OCI-LY3 (cell line): ENCODE results near the gene CNTNAP2.

Experiments
- H2AFZ ChIP-seq: fragments of 200-600, 300-600 bp; shearing (Covaris generic); 2 replicates; pipeline ENCODE4 v1.6.0; 2014; ENCODE audit warnings: antibody characterized with exemption, low read depth, low read length
- H3K27ac ChIP-seq: fragments of 200-600, 300-600 bp; sonication (generic); 2 replicates; pipeline ENCODE4 v1.5.1; 2014; ENCODE audit warnings: mild to moderate bottlenecking, low read length, moderate library complexity, mixed read lengths
- H3K27me3 ChIP-seq: fragments of 200-600, 300-600 bp; sonication (generic); 2 replicates; pipeline ENCODE4 v1.6.1; 2014; ENCODE audit warnings: low read depth, low read length, mixed read lengths
- H3K36me3 ChIP-seq: fragments of 200-600, 300-600 bp; sonication (generic); replicated peaks from 2 replicates; pipeline ENCODE3; 2014; ENCODE audit warnings: low read depth, low read length, mixed read lengths
- H3K4me1 ChIP-seq: fragments of 300-600, 200-600 bp; sonication (generic); 2 replicates; pipeline ENCODE4 v1.6.1; 2014; ENCODE audit warnings: low read length, mixed read lengths
- H3K4me2 ChIP-seq: fragments of 200-600, 300-600 bp; sonication (generic); 2 replicates; pipeline ENCODE4 v1.6.1; 2014; ENCODE audit warnings: low read length, mixed read lengths
- H3K4me3 ChIP-seq: fragments of 300-600, 200-600 bp; sonication (generic); 2 replicates; pipeline ENCODE4 v1.5.1; 2014; ENCODE audit warnings: antibody characterized with exemption, mild to moderate bottlenecking, low read length, moderate library complexity
- H3K79me2 ChIP-seq: fragments of 300-600, 200-600 bp; shearing (Covaris generic); 2 replicates; pipeline ENCODE4 v1.6.1; 2014; ENCODE audit warnings: mild to moderate bottlenecking, low read length, mixed read lengths
- H3K9ac ChIP-seq: fragments of 300-600, 200-600 bp; shearing (Covaris generic); 2 replicates; pipeline ENCODE4 v1.6.0; 2014; ENCODE audit warnings: mild to moderate bottlenecking, low read length, moderate library complexity
- H3K9me3 ChIP-seq: fragments of 200-600, 300-600 bp; shearing (Covaris generic); 2 replicates; pipeline ENCODE4 v1.6.1; 2014; ENCODE audit warnings: low read length, mixed read lengths; ENCODE audit not compliant: insufficient read depth
- H4K20me1 ChIP-seq: fragments of 200-600, 300-600 bp; sonication (generic); 2 replicates; pipeline ENCODE4 v1.6.1; 2016; ENCODE audit warnings: low read length, mixed read lengths; ENCODE audit not compliant: insufficient read depth
- EZH2phosphoT487 ChIP-seq: fragments of 200-600 bp; shearing (Covaris generic); IDR thresholded peaks from 2 replicates; pipeline ENCODE4 v1.6.1; 2018; ENCODE audit warnings: antibody characterized with exemption, mixed run types, low read depth
- TF ChIP-seq, protein P1 (sequence below): fragments of 200-600, 300-600 bp; sonication (generic); IDR thresholded peaks from 2 replicates; pipeline ENCODE4 v1.5.1; 2014; ENCODE audit warnings: antibody characterized with exemption, low read length, low read depth

The CNTNAP2 gene

DNA sequence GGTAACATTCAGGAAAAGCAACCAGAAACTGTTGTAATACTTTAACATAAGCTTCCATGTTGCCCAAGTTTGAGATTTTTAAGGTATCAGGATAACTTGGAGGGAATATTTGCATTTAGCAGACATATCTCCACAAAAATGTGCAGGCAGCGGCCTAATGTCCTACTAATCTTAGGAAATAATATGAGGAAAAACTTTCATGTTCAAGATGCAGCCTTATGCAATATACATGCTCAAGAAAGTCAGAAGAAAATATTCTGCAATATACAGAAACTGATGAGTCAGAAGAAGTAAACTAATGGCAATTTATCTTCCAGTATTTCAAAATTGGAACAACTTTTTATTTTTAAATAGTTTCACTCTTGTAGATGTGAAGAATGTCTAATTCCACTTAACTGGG is 2010.8 kb downstream of the CNTNAP2 start:
- H3K79me2 ChIP-seq: no peaks in the 10 kb centered on the region
- TF ChIP-seq, protein P1, sequence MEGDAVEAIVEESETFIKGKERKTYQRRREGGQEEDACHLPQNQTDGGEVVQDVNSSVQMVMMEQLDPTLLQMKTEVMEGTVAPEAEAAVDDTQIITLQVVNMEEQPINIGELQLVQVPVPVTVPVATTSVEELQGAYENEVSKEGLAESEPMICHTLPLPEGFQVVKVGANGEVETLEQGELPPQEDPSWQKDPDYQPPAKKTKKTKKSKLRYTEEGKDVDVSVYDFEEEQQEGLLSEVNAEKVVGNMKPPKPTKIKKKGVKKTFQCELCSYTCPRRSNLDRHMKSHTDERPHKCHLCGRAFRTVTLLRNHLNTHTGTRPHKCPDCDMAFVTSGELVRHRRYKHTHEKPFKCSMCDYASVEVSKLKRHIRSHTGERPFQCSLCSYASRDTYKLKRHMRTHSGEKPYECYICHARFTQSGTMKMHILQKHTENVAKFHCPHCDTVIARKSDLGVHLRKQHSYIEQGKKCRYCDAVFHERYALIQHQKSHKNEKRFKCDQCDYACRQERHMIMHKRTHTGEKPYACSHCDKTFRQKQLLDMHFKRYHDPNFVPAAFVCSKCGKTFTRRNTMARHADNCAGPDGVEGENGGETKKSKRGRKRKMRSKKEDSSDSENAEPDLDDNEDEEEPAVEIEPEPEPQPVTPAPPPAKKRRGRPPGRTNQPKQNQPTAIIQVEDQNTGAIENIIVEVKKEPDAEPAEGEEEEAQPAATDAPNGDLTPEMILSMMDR: no peak
- TF ChIP-seq EZH2phosphoT487: no peak
- H3K36me3 ChIP-seq: no peaks in the 10 kb centered on the region

DNA sequence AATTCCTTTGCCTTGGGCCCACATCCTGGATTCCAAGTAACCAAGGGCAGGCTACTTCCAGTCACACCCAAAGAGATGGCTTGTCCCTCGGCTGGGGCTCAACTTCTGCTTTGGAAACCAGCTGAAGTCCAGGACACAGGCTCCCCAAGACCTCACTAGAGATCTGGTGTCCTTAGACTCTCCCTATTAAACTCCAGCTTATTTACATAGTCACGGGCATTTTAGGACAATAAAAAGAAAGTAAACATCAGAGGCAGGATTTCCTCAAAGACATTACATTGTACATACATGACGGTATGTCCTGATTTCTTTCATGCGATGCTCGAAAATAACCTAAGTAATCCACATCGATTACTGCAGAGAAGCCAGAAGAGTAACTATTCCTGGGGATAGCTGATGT is 2012.4 kb downstream of the CNTNAP2 start:
- H3K4me1 ChIP-seq: no peaks in the 10 kb centered on the region
- H3K4me2 ChIP-seq: no peak overlapping the region
- H2AFZ ChIP-seq: no peak overlapping the region
- H3K9me3 ChIP-seq: no peaks in the 10 kb centered on the region
- H3K36me3 ChIP-seq: no peaks in the 10 kb centered on the region
- no peak overlapping the region for H3K4me3 ChIP-seq
- H3K27me3 ChIP-seq: no peaks in the 10 kb centered on the region
- H4K20me1 ChIP-seq: no peaks in the 10 kb centered on the region
- no peak overlapping the region for H3K9ac ChIP-seq
- no peaks in the 10 kb centered on the region for H3K79me2 ChIP-seq
- no peak overlapping the region for H3K27ac ChIP-seq
- TF ChIP-seq EZH2phosphoT487: no peak
- TF ChIP-seq, protein P1: no peak

More for the DNA sequence above, 2010.8 kb downstream of the CNTNAP2 start:
- H4K20me1 ChIP-seq: no peaks in the 10 kb centered on the region
- H3K4me1 ChIP-seq: no peaks in the 10 kb centered on the region
- H2AFZ ChIP-seq: no peak overlapping the region
- H3K27me3 ChIP-seq: no peaks in the 10 kb centered on the region
- no peaks in the 10 kb centered on the region for H3K9me3 ChIP-seq
- H3K9ac ChIP-seq: no peak overlapping the region
- H3K27ac ChIP-seq: no peak overlapping the region
- no peak overlapping the region for H3K4me3 ChIP-seq
- no peak overlapping the region for H3K4me2 ChIP-seq

DNA sequence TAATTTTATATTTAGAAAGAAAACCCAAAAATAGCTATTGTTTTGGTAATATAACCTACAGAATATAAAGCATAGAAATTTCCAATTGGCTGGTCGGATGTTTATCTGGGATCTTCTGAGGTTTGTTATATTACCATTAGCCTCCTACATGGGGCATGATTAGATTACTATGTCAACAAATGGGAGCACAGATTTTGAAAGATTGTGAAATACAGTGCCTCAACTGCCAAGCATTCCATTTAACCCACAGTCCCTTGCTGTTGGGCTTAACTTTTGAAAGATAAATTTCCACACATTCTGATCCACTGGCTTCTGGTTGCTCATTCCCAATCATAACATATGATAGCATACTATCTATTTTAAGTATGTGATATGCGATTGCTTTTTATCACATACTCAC is 2018.5 kb downstream of the CNTNAP2 start:
- no peak overlapping the region for H3K27ac ChIP-seq

DNA sequence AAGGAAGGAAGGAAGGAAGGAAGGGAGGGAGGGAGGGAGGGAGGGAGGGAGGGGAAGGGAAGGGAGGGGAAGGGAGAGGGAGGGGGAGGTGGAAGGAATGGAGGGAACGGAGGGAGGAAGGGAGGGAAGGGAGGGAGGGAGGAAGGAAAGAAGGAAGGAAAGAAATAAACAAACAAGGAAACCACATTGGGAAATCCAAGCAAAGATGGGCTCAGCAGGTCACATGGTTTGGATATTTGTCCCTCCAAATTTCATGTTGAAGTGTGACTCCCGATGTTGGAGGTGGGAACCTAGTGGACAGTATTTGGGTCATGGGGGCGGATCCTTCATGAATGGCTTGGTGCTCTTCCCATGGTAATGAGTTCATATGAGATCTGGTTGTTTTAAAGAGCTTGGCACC is 2019.4 kb downstream of the CNTNAP2 start:
- H3K79me2 ChIP-seq: no peaks in the 10 kb centered on the region
- H3K27ac ChIP-seq: no peak overlapping the region
- H3K4me1 ChIP-seq: no peaks in the 10 kb centered on the region
- H3K4me3 ChIP-seq: no peak overlapping the region
- H3K9me3 ChIP-seq: no peaks in the 10 kb centered on the region
- H3K4me2 ChIP-seq: no peak overlapping the region
- no peaks in the 10 kb centered on the region for H3K36me3 ChIP-seq
- TF ChIP-seq EZH2phosphoT487: no peak
- TF ChIP-seq, protein P1: no peak
- H3K9ac ChIP-seq: no peak overlapping the region
- H3K27me3 ChIP-seq: peaks cover 6% of the 10 kb centered on the region; the same call in 1 of the 2 replicates
- no peak overlapping the region for H2AFZ ChIP-seq
- no peaks in the 10 kb centered on the region for H4K20me1 ChIP-seq

More for the DNA sequence above, 2018.5 kb downstream of the CNTNAP2 start:
- TF ChIP-seq, protein P1: no peak
- no peak for TF ChIP-seq EZH2phosphoT487
- H3K36me3 ChIP-seq: no peaks in the 10 kb centered on the region
- no peaks in the 10 kb centered on the region for H3K79me2 ChIP-seq
- H3K4me1 ChIP-seq: no peaks in the 10 kb centered on the region
- no peaks in the 10 kb centered on the region for H3K9me3 ChIP-seq
- peaks cover 6% of the 10 kb centered on the region; the same call in 1 of the 2 replicates for H3K27me3 ChIP-seq
- H4K20me1 ChIP-seq: no peaks in the 10 kb centered on the region
- no peak overlapping the region for H3K4me2 ChIP-seq
- H3K9ac ChIP-seq: no peak overlapping the region
- H2AFZ ChIP-seq: no peak overlapping the region
- no peak overlapping the region for H3K4me3 ChIP-seq
